Measurements from ENCODE around the gene MADCAM1. TPM values are rescaled to one million over a fixed set of nuclear protein-coding genes. Genes with fewer than 3 reads are reported as not detected.
"Not testable (repeated sequence)": the region's sequence is repeated elsewhere in the genome, so short reads cannot be mapped to it uniquely, and the experiment has no call there.

Gene MADCAM1
- 0.09 TPM in 1 of 2 replicates, not detected in the other for total RNA-seq (ENCODE audit: low replicate concordance)

- no peaks in the 10 kb centered on the region for H3K36me3 ChIP-seq
- no peak within 1 kb of the TSS for H2AFZ ChIP-seq (replicated peaks)
- H3K27ac ChIP-seq = no peak within 1 kb of the TSS
- no peaks in the 10 kb centered on the region for H3K4me1 ChIP-seq
- no peak within 1 kb of the TSS for H3K9ac ChIP-seq
- H3K4me2 ChIP-seq = peak within 1 kb of the TSS; percentile 69
- no peak for DNase-seq (ENCODE audit: low spot score)
- H3F3A ChIP-seq (ENCODE audit: low read depth) = peaks cover 26% of the 10 kb centered on the region
- Mint-ChIP-seq H3K27ac (no peak within 1 kb of the TSS), H3K27me3 (ENCODE audit: insufficient read depth, low read depth) (peaks cover 25% of the 10 kb centered on the region), H3K36me3 (peaks cover 7% of the 10 kb centered on the region), H3K9me3 (peaks cover 8% of the 10 kb centered on the region), H3K4me3 (peak within 1 kb of the TSS; percentile 38), H3K4me1 (peaks cover 9% of the 10 kb centered on the region)
- peak within 1 kb of the TSS; percentile 24 for H3K4me3 ChIP-seq
- no peak for TF ChIP-seq EZH2 (IDR thresholded peaks at IDR 0.05)
- TF ChIP-seq EZH2phosphoT487 (IDR thresholded peaks at IDR 0.05) = peak; percentile 25
- peaks cover 18% of the 10 kb centered on the region for H4K20me1 ChIP-seq (ENCODE audit: low read depth)
- H3K79me2 ChIP-seq (ENCODE audit: low read depth) = no peaks in the 10 kb centered on the region
- peaks cover 58% of the 10 kb centered on the region for H3K27me3 ChIP-seq
- H3K9me3 ChIP-seq (ENCODE audit: low read depth) = no peaks in the 10 kb centered on the region
Measured at GRCh38 chr19:496112-496665, at the start of gene MADCAM1. MADCAM1 (plus strand) TSS chr19:496486; CDS start chr19:496500, 14 bp downstream.

GRCh38 chr19:447064-447426 is 49.2 kb upstream of the MADCAM1 start:
- H3K36me3 Mint-ChIP-seq = peaks cover under 1% of the 10 kb centered on the region

GRCh38 chr19:447816-448560 is 48.3 kb upstream of the MADCAM1 start:
- no peaks in the 10 kb centered on the region for H3K4me1 ChIP-seq
- peaks cover 11% of the 10 kb centered on the region for H3F3A ChIP-seq (ENCODE audit: low read depth)
- Mint-ChIP-seq H3K4me1 (peaks cover 5% of the 10 kb centered on the region), H3K36me3 (no peaks in the 10 kb centered on the region), H3K27ac (no peak overlapping the region), H3K9me3 (peaks cover 16% of the 10 kb centered on the region), H3K4me3 (peak overlapping the region; percentile 35), H3K27me3 (ENCODE audit: insufficient read depth, low read depth) (peaks cover 6% of the 10 kb centered on the region)
- TF ChIP-seq EZH2phosphoT487 (IDR thresholded peaks at IDR 0.05) (no peak), CTCF (IDR thresholded peaks at IDR 0.05) (no peak), EZH2 (IDR thresholded peaks at IDR 0.05) (no peak)
- no peak overlapping the region for H3K9ac ChIP-seq
- H2AFZ ChIP-seq (replicated peaks) = no peak overlapping the region
- H3K27me3 ChIP-seq = no peaks in the 10 kb centered on the region
- no peak for DNase-seq (ENCODE audit: low spot score)
- H3K79me2 ChIP-seq (ENCODE audit: low read depth) = no peaks in the 10 kb centered on the region
- H3K9me3 ChIP-seq (ENCODE audit: low read depth) = no peaks in the 10 kb centered on the region
- no peak overlapping the region for H3K4me3 ChIP-seq
- no peaks in the 10 kb centered on the region for H3K36me3 ChIP-seq
- H4K20me1 ChIP-seq (ENCODE audit: low read depth) = no peaks in the 10 kb centered on the region
- H3K4me2 ChIP-seq = no peak overlapping the region
- no peak overlapping the region for H3K27ac ChIP-seq

More at GRCh38 chr19:447064-447426, 49.2 kb upstream of the MADCAM1 start:
- Histone ChIP-seq H3K36me3 (no peaks in the 10 kb centered on the region), H4K20me1 (ENCODE audit: low read depth) (no peaks in the 10 kb centered on the region), H3K27me3 (no peaks in the 10 kb centered on the region), H3K4me3 (no peak overlapping the region), H3K4me1 (no peaks in the 10 kb centered on the region), H3K4me2 (no peak overlapping the region), H2AFZ (replicated peaks) (no peak overlapping the region), H3K27ac (no peak overlapping the region), H3K9ac (no peak overlapping the region), H3K9me3 (ENCODE audit: low read depth) (no peaks in the 10 kb centered on the region), H3K79me2 (ENCODE audit: low read depth) (no peaks in the 10 kb centered on the region), H3F3A (ENCODE audit: low read depth) (peaks cover 11% of the 10 kb centered on the region)
- peaks cover 6% of the 10 kb centered on the region for H3K27me3 Mint-ChIP-seq (ENCODE audit: insufficient read depth, low read depth)
- DNase-seq (ENCODE audit: low spot score) = no peak
- H3K27ac Mint-ChIP-seq = no peak overlapping the region
- H3K4me3 Mint-ChIP-seq = no peak overlapping the region
- TF ChIP-seq CTCF (IDR thresholded peaks at IDR 0.05) (no peak), EZH2phosphoT487 (IDR thresholded peaks at IDR 0.05) (no peak)
- peaks cover 15% of the 10 kb centered on the region for H3K9me3 Mint-ChIP-seq
- H3K4me1 Mint-ChIP-seq = peaks cover 5% of the 10 kb centered on the region

GRCh38 chr19:449916-450315 is 46.4 kb upstream of the MADCAM1 start:
- no peaks in the 10 kb centered on the region for H3K36me3 Mint-ChIP-seq
- H3K9ac ChIP-seq = no peak overlapping the region
- no peaks in the 10 kb centered on the region for H3K4me1 ChIP-seq
- no peak overlapping the region for H2AFZ ChIP-seq (replicated peaks)
- no peaks in the 10 kb centered on the region for H3K79me2 ChIP-seq (ENCODE audit: low read depth)
- H3K36me3 ChIP-seq = no peaks in the 10 kb centered on the region
- no peak for TF ChIP-seq EZH2phosphoT487 (IDR thresholded peaks at IDR 0.05)
- TF ChIP-seq EZH2 (IDR thresholded peaks at IDR 0.05) = no peak
- no peak for TF ChIP-seq CTCF (IDR thresholded peaks at IDR 0.05)
- no peak overlapping the region for H3K27ac Mint-ChIP-seq
- peaks cover 6% of the 10 kb centered on the region for H3K27me3 Mint-ChIP-seq (ENCODE audit: insufficient read depth, low read depth)
- H3K9me3 Mint-ChIP-seq = peaks cover 16% of the 10 kb centered on the region
- DNase-seq (ENCODE audit: low spot score) = no peak
- H3K27me3 ChIP-seq = no peaks in the 10 kb centered on the region
- H3K27ac ChIP-seq = no peak overlapping the region
- H3K4me2 ChIP-seq = no peak overlapping the region
- H3K4me3 ChIP-seq = no peak overlapping the region
- peaks cover 5% of the 10 kb centered on the region for H3K4me1 Mint-ChIP-seq
- H3F3A ChIP-seq (ENCODE audit: low read depth) = peaks cover 11% of the 10 kb centered on the region
- H4K20me1 ChIP-seq (ENCODE audit: low read depth) = no peaks in the 10 kb centered on the region
- H3K9me3 ChIP-seq (ENCODE audit: low read depth) = no peaks in the 10 kb centered on the region
- no peak overlapping the region for H3K4me3 Mint-ChIP-seq

GRCh38 chr19:450912-451481 is 45.3 kb upstream of the MADCAM1 start:
- not testable (repeated sequence) for H3K9me3 ChIP-seq (ENCODE audit: low read depth); H3K4me1 ChIP-seq; H3K27me3 ChIP-seq; H3K36me3 ChIP-seq; H3K27ac ChIP-seq; H3K9ac ChIP-seq; H4K20me1 ChIP-seq (ENCODE audit: low read depth); H3K4me3 Mint-ChIP-seq; H2AFZ ChIP-seq (replicated peaks); H3K4me1 Mint-ChIP-seq; H3K79me2 ChIP-seq (ENCODE audit: low read depth); H3K27ac Mint-ChIP-seq; H3K36me3 Mint-ChIP-seq; H3K27me3 Mint-ChIP-seq (ENCODE audit: insufficient read depth, low read depth); H3K4me3 ChIP-seq; DNase-seq (ENCODE audit: low spot score); H3K4me2 ChIP-seq
- H3K9me3 Mint-ChIP-seq = peaks cover 16% of the 10 kb centered on the region
- H3F3A ChIP-seq (ENCODE audit: low read depth) = peaks cover 11% of the 10 kb centered on the region

All from neural progenitor cell (in vitro differentiated cells).